Measurements from ENCODE around the gene PPFIA3. TPM values are rescaled to one million over a fixed set of nuclear protein-coding genes. Genes with fewer than 3 reads are reported as not detected.

Gene PPFIA3
- total and polyA plus RNA-seq, 2 experiments from 2014 or later = 25.4 to 29.7 TPM

- H3K4me3 Mint-ChIP-seq = no peak overlapping the region; the same call in 2 of the 3 replicates
- H3K27me3 ChIP-seq (ENCODE audit: insufficient read depth) = no peaks in the 10 kb centered on the region
- H3K27ac Mint-ChIP-seq = no peak overlapping the region
- H3K9me3 Mint-ChIP-seq = no peaks in the 10 kb centered on the region
- TF ChIP-seq ZNF331 (CRISPR knock-in tag; IDR thresholded peaks at IDR 0.05; ENCODE audit: low read depth) = no peak
- TF ChIP-seq NANOG (IDR thresholded peaks at IDR 0.05; ENCODE audit: borderline replicate concordance) = no peak
- TF ChIP-seq STAT1 (IDR thresholded peaks at IDR 0.05; ENCODE audit: unreplicated experiment) = no peak
- no peak for TF ChIP-seq CTCF (conservative IDR thresholded peaks at IDR 0.05; ENCODE audit: low read depth in 2 of 2)
- TF ChIP-seq CREB1 (CRISPR knock-in tag; IDR thresholded peaks at IDR 0.05; ENCODE audit: low read depth) = no peak
- TF ChIP-seq EZH2 (IDR thresholded peaks at IDR 0.05; ENCODE audit: low read depth, unreplicated experiment) = no peak
- TF ChIP-seq, protein P1, sequence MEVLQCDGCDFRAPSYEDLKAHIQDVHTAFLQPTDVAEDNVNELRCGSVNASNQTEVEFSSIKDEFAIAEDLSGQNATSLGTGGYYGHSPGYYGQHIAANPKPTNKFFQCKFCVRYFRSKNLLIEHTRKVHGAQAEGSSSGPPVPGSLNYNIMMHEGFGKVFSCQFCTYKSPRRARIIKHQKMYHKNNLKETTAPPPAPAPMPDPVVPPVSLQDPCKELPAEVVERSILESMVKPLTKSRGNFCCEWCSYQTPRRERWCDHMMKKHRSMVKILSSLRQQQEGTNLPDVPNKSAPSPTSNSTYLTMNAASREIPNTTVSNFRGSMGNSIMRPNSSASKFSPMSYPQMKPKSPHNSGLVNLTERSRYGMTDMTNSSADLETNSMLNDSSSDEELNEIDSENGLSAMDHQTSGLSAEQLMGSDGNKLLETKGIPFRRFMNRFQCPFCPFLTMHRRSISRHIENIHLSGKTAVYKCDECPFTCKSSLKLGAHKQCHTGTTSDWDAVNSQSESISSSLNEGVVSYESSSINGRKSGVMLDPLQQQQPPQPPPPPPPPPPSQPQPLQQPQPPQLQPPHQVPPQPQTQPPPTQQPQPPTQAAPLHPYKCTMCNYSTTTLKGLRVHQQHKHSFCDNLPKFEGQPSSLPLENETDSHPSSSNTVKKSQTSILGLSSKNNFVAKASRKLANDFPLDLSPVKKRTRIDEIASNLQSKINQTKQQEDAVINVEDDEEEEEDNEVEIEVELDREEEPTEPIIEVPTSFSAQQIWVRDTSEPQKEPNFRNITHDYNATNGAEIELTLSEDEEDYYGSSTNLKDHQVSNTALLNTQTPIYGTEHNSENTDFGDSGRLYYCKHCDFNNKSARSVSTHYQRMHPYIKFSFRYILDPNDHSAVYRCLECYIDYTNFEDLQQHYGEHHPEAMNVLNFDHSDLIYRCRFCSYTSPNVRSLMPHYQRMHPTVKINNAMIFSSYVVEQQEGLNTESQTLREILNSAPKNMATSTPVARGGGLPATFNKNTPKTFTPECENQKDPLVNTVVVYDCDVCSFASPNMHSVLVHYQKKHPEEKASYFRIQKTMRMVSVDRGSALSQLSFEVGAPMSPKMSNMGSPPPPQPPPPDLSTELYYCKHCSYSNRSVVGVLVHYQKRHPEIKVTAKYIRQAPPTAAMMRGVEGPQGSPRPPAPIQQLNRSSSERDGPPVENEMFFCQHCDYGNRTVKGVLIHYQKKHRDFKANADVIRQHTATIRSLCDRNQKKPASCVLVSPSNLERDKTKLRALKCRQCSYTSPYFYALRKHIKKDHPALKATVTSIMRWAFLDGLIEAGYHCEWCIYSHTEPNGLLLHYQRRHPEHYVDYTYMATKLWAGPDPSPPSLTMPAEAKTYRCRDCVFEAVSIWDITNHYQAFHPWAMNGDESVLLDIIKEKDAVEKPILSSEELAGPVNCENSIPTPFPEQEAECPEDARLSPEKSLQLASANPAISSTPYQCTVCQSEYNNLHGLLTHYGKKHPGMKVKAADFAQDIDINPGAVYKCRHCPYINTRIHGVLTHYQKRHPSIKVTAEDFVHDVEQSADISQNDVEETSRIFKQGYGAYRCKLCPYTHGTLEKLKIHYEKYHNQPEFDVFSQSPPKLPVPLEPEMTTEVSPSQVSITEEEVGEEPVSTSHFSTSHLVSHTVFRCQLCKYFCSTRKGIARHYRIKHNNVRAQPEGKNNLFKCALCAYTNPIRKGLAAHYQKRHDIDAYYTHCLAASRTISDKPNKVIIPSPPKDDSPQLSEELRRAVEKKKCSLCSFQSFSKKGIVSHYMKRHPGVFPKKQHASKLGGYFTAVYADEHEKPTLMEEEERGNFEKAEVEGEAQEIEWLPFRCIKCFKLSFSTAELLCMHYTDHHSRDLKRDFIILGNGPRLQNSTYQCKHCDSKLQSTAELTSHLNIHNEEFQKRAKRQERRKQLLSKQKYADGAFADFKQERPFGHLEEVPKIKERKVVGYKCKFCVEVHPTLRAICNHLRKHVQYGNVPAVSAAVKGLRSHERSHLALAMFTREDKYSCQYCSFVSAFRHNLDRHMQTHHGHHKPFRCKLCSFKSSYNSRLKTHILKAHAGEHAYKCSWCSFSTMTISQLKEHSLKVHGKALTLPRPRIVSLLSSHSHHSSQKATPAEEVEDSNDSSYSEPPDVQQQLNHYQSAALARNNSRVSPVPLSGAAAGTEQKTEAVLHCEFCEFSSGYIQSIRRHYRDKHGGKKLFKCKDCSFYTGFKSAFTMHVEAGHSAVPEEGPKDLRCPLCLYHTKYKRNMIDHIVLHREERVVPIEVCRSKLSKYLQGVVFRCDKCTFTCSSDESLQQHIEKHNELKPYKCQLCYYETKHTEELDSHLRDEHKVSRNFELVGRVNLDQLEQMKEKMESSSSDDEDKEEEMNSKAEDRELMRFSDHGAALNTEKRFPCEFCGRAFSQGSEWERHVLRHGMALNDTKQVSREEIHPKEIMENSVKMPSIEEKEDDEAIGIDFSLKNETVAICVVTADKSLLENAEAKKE (CRISPR knock-in tag; IDR thresholded peaks at IDR 0.05) = no peak
- TF ChIP-seq JUNB (IDR thresholded peaks at IDR 0.05; ENCODE audit: unreplicated experiment) = no peak
- no peak for TF ChIP-seq EZH2phosphoT487 (IDR thresholded peaks at IDR 0.05; ENCODE audit: unreplicated experiment)
- TF ChIP-seq POLR2AphosphoS5 (IDR thresholded peaks at IDR 0.05; ENCODE audit: low read depth) = no peak
- TF ChIP-seq ZNF114 (CRISPR knock-in tag; IDR thresholded peaks at IDR 0.05) = no peak
- TF ChIP-seq, protein P2, sequence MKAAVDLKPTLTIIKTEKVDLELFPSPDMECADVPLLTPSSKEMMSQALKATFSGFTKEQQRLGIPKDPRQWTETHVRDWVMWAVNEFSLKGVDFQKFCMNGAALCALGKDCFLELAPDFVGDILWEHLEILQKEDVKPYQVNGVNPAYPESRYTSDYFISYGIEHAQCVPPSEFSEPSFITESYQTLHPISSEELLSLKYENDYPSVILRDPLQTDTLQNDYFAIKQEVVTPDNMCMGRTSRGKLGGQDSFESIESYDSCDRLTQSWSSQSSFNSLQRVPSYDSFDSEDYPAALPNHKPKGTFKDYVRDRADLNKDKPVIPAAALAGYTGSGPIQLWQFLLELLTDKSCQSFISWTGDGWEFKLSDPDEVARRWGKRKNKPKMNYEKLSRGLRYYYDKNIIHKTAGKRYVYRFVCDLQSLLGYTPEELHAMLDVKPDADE (IDR thresholded peaks at IDR 0.05) = no peak
- TF ChIP-seq REST (IDR thresholded peaks at IDR 0.05; ENCODE audit: unreplicated experiment) = no peak
- peaks cover 7% of the 10 kb centered on the region for H3K27me3 Mint-ChIP-seq (ENCODE audit: insufficient read depth, low read depth, poor library complexity)
- peaks cover 23% of the 10 kb centered on the region; the same call in 1 of the 2 replicates for H3F3A ChIP-seq (replicated peaks; ENCODE audit: low read depth)
- H3K4me1 Mint-ChIP-seq = peaks cover 26% of the 10 kb centered on the region
- ATAC-seq (no peak), DNase-seq (ENCODE audit: low spot score) (no peak)
- peaks cover 19% of the 10 kb centered on the region for H3K36me3 Mint-ChIP-seq (ENCODE audit: low read depth)
- H3K9me2 ChIP-seq (ENCODE audit: insufficient read depth) = no peaks in the 10 kb centered on the region
- peaks cover 18% of the 10 kb centered on the region for H3K4me1 ChIP-seq (ENCODE audit: insufficient read depth)
- H3K27ac ChIP-seq (ENCODE audit: low read depth) = no peak overlapping the region
- H4K20me1 ChIP-seq (replicated peaks; ENCODE audit: insufficient read depth) = no peaks in the 10 kb centered on the region
- H2AFZ ChIP-seq = no peak overlapping the region
- H3K4me2 ChIP-seq = no peak overlapping the region
- peaks cover 2% of the 10 kb centered on the region; the same call in 1 of the 2 replicates for H3K36me3 ChIP-seq (ENCODE audit: insufficient read depth)
- H3K4me3 ChIP-seq = no peak overlapping the region
- H3K79me2 ChIP-seq (replicated peaks; ENCODE audit: insufficient read depth) = no peaks in the 10 kb centered on the region
These were observed 11.0 kb downstream of the PPFIA3 start for GRCh38 chr19:49130325-49130724.
